COLO668 (cell line): Measurements from ENCODE around the gene PYROXD2.

Source experiments
- DNase-seq: peaks from one replicate; lab custom pipeline; 2025; ENCODE audit not compliant: unreplicated experiment; lab: John Stamatoyannopoulos, UW

The PYROXD2 gene

DNA sequence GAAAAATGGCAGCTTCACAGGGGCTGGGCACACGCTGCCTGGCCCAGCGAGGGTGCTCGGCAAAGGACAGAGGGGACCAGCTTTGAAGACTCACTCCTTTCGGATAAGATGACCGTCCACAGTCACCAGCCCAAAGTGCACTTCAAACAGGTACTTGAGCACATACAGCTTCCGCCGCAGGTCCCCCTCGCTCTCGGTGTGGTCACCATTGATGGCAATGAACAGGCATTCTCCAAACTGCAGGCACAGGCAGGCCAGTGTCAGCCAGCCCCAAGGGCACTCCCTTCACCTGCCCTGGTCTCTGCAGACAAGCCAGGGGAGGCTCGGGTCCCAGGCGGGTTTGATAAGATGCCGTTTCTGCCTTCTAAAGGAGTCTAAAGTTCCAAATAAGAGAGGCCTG, 20.2 kb upstream of the PYROXD2 start:
- DNase-seq = no peak

DNA sequence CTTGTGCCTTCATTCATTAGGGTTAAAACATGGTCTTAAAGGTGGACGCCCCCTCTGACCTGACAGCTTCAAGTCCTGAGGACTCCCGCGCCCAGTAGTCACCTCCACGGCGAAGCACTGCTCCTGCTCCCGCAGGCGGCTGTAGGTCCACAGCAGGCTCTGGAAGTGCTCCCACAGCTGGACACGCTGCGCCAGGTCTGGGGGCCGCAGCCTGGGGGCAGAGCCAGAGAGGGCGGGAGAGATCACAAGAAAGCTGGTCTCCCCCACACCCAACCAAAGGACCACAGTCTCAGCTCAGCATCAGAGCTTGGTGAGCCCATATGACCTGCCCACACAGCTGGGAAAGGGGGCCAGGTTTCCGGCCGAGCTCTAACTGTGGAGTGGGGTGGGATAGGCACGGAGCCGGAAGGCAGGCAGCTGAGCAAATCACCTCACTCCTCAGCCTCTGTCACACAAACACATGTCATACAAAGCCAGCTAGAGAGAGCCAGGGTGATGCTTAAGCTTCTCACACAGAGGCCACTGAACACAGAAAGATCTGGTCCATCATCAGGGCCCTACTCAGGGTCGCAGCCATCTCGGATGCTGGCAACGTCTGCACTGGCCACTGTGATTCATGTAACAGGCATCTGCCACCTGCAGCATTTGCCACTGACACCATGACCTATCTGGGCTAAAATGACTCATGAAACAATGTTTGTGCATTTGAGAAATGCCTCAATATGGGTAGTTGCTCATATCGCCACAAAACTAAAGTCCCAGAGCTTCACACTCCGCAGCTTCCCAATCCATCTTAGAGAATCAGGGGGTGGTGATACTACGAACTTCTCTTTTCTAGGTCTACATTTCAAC, 19.1 kb upstream of the PYROXD2 start:
- DNase-seq = no peak

DNA sequence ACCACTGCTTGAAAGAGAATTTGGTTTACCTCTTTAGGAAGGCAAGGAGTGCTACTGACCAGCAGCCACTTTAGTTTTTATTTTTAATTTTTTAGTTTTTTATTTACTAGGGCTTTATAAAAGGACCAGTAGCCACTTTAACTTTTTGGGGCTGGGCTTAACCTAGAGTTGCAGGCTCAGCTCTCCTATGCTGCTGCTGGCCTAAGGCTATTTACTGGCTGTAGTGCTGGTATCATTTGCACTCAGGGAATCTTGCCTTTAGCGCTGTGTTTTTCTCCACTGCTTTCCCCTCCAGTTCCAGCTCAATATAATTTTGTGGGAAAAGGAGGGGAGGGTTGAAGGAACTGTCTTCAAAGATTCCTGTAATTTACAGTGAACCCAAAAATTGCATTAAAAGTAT, 18.4 kb upstream of the PYROXD2 start:
- no peak for DNase-seq

DNA sequence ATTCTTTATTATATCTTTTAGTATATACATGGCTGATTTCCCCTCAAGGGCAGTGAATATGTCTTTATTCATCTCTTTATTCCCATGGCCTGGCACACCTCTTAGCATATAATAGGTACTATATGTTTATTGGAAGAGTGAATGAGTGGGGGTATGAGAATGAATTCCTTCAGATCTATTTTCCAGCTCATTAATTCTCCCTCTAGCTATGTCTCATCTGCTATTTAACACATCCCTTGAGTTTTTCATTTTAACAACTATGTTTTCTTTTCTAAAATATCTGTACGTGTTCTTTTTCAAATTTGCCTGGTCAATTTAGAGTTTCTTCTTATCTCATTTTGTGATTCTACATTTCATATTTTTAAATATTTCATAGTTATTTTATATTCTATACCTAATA, 17.3 kb upstream of the PYROXD2 start:
- DNase-seq = no peak

DNA sequence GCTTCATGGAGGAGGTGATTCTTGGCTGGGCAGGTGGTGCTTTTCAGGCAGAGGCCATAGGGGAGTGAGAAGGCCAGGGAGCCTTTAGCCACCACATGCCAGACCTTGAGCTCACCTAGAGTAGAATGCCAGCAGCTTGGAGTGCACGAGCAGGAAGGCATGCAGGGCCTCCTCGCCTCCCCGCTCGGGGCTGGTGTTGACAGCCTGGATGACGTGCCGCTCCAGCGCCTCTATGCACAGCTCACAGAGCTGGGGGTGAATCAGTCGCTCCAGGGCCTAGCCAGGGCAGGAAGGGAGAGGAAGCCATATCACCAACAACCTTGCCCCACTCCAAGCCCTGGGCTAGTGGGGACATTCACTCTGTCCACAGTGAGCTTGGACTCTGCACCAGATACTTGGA, 16.0 kb upstream of the PYROXD2 start:
- DNase-seq = no peak

DNA sequence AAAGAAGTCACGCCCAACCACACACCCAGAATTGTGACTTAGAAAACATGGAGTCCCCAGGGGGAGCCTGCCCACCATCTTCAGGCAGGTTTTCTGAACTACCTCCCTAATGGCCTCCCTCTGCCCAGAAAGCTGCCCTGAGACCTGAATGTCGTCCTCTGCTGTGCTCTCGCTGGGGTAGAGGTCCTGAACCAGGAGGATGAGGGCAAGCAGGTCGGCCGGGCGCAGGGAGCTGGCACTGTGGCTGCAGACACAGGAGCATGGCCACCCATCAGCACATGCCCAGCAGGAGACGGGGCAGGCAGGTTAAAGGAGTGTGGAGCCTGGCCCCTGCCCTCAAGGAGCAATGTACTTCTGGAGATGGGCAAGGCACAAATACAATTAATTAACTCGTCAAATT, 15.4 kb upstream of the PYROXD2 start:
- DNase-seq = no peak

DNA sequence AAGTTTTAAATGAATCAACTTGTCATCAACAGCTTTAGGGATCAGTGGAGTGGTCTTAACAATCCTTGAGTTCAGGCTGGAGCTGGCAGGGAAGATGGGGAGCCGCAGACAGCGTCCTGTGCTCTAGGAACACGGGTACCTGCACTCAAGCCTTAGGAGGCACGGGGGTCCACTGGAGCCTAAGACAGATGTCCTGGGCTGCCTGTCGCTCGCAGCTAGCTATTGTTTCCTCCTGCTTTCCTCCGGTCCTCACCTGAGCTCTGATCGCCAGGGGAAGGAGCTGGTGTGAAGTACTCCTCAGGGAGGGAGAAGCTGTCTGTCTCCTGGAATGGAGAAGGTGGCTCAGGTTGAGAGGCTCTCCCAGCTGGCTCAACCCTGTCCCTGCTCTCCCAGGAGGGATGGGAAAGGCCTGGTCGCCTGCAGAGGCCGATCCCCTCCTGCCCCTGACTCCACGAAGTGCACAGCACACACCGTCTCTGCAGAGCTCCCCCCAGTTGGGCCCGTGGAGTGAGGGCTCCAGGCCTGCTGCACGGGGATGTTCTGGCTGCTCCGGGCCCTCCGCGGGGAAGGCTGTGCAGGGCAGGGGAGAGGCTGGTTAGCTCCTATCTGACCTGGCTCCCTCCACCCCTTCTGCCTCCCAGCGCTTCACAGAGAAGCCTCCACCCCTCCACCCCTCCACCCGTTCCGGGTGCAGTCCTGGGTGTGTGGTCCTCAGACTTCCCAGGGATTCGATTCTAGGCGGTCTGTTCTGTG, 14.5 kb upstream of the PYROXD2 start:
- DNase-seq = no peak

DNA sequence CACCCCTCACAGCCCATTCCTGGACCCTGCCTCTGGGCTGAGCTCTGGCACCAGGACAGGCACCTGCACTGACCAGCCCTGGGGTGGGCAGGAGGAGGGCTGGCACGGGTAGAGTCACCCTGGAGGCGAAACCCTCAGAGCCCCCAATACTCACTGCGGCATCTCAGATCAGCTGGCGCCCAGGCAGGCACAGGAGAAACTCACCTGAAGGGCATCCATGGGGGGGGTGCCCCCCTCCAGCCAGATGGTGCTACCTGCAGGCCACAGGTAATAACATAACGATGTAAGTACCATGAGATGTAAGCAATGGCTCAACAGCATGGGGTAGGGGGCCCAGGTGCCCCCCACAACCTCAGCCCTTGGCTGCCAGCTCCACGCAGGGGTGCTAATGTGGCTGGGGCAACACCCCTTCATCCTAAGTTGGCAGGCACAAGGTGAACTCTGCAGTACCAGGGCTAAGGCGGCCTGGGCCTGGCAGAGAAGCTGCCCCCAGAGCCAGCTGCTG, 12.1 kb upstream of the PYROXD2 start:
- DNase-seq = no peak

DNA sequence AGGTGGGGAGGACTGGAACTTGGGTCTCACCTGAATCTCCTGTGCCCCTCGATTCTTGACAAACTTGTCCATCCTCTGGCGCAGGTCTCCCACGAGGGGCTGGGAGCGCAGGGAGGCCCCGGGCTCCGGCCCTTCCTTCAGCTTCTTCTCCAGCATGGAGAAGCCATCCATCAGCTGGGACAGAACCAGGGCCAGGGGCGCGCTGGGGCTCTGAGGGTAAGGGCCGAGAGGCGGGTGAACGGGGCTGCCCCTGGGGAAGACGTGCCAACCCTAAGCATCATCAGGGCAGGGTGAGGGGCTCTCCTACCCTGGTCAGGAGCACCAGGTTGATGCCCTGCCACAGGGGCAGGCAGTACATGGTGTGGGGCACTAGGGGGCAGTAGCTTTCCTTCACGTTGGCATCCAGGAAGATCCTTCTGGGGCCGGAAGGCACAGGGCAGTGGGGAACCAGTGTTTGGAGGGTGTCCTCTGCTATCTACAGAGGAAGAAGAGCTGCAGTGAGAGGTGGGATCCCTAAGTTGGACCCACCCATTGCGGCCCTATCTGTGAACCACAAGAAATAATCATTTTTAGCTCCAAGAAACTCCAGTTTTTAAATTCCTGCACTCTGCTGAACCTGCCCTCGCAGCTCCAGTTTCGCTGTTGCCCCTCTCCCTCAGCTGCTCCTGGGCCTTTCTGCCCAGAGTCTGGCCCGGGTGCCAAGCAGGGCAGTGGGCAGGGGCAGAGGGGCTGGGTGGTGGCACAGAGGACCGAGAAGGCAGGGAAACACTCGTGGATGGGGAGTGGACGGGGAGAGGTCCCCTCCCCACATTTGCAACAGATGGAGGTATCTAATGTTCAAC, 10.8 kb upstream of the PYROXD2 start:
- peak; percentile 11 for DNase-seq

DNA sequence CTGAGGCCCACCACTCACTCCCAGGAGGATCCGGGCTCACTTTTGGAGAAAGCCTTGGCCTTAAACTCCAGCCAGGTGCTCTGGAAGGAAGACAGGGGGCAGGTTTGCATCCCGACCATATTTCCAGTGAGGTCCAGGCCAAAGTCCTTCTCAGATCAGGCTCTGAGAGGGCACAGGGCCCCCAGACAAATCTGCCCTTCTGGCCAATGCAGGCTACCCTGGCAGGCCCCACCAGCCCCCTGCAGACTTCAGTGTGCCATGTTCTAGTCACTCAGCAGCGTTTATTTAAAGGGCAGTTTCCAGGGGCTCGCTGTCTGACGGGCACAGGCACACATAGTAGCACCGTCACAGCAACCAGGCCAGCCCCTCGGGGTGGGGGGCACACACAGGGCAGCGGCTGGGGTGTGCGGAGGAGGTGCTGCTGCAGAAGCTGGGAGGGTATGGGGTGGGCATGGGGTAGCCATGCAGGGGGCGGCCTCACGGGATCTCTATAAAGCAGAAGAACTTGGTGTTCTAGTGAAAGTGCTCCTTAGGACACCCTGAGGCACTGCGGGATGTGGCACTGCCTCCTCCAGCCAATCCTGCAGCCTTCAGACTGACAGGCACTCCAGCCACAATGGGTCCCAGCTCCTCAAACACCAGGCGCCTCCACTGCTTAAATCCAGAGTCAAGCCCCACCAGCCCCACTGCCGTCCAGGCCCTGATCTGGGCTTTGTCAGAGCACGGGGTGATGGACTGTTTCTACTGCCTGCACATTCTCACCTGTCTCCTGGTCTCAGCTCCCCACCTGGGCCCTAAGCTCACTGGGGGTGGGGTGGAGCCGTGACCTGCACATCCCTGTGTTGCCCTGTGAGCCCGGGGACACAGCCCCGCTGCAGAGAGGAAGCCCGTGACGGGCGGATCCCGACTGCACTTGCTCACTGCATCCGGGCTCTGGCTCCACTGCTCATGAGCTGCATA, 9.6 kb upstream of the PYROXD2 start:
- no peak for DNase-seq

DNA sequence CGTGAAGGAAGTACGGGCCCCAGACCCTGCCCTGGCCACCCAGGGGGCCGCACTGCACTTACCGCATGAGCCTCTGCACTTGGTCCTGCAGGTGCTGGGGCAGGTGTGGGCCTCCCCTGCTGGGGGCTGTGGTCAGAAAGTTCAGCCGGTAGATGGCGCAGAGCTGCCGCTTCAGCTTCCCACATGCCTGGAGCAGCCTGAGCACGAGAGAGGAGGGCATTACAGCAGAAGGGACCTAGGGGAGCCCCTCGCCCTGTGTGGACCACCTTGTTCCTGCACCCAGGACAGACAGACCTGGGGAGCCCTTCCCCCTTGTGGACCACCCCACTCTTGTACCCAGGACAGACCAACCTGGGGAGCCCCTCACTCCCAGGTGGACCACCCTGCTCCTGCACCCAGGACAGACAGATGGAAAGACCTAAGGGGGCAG, 8.7 kb upstream of the PYROXD2 start:
- DNase-seq = peak; percentile 45

DNA sequence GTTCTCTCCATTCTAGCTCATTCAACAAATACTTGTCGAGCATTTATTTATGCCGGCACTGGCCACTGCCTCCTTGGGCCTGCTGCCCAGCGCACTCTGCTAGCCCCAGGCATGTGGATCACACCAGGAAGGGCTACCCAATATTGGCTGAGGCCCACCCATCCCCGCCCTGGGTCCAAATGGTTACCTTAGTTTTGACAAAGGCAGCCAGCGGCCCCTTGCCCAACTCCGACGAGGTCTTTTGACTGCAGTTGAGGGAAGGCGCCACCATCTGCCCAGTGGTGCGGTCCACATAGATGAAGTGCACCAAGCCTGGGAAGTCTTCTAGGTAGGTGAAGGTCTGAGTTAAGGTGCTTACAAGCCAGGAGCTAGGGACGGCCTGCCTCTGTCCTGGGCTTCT, 7.2 kb upstream of the PYROXD2 start:
- DNase-seq = no peak

DNA sequence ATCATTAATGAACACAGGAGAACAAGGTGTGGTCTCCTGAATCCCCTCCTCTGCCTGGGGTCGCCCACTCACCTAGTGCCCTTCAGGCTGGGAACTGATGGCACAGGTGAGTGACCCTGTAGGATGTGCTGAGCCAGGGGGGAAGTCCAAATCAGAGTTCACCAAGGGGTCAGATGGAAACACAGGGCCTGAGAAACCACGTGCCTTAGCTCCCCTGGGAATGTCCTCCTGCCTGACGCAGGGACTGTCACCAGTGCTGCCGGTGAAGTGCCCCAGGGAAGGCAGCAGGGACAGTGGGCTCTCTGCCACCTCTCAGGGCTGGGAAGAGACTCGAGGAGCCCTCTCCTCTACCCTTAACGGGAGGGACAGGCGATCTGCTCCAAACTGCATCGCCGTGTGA, 5.8 kb upstream of the PYROXD2 start:
- no peak for DNase-seq

DNA sequence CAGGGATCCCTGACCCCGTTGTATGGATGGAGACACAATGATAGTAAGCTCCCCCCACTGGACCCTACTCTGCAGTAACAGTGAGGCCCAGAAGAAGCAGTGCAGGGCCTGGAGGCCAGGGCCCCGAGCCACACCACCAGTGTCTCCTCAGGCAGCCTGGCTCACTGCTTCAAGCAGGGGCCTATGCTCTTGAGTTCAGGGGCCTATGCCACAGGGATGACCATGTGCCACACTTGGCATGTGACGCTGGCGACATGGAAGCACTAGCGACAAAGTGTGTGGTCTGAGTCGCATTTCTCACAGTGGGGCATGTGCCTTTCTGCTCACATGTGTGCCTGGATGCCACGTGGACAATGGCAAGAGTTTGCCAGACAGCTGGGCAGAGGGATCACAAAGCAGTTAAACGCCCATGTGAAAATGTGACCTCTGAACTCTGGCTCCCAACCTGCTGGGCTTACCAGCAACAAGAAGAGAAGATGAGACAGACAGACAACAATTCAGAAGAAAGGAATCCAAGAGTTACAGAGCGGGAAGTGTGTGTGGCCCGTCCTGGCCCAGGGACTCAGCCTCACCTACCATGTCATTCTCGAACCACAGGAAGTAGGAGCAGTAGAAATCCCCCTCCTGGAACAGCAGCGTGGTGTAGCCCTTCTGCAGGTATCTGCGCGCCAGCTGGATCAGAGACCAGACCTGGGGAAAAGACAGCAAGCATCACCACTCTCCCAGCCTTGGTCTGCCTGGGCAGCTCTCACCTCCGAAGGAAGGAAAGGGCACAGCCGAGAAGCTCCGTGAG, 4.7 kb upstream of the PYROXD2 start:
- no peak for DNase-seq

DNA sequence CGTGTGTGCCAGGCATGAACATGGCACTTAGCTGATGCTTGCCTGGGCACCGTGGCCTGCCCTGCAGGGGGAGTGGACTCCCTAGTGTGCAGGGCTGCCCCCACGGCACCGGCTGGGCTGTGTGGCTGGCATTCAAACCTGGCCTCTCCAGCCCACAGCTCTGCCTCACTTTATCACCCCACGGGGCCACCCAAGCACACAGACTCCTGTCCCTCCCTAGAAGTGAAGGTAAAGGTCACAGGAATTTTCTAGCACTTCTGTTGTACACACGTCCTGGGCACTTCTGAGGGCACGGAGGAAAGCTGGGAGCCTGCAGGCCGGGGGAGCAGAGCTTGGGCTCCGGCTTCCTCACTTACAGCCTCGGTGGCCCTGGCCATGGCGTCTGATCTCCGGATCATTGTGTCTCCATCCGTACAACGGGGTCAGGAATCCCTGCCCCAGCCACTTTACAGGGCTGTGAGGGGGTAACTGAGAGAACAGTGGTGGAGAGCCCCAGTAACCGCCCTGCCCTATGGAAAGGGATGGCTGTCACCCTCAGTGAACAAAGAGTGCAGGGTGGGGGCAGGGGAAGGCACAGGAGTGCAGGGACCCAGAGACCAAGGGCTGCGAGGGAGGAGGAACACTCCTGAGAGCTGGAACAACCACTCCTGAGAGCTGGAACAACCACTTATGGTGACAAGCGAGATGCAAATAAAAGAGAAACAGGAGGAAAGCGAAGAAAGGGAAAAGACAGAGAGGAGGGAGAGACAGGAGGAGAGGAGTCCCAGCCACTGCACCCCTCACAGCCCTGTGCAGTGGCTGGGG, 3.9 kb upstream of the PYROXD2 start:
- no peak for DNase-seq

DNA sequence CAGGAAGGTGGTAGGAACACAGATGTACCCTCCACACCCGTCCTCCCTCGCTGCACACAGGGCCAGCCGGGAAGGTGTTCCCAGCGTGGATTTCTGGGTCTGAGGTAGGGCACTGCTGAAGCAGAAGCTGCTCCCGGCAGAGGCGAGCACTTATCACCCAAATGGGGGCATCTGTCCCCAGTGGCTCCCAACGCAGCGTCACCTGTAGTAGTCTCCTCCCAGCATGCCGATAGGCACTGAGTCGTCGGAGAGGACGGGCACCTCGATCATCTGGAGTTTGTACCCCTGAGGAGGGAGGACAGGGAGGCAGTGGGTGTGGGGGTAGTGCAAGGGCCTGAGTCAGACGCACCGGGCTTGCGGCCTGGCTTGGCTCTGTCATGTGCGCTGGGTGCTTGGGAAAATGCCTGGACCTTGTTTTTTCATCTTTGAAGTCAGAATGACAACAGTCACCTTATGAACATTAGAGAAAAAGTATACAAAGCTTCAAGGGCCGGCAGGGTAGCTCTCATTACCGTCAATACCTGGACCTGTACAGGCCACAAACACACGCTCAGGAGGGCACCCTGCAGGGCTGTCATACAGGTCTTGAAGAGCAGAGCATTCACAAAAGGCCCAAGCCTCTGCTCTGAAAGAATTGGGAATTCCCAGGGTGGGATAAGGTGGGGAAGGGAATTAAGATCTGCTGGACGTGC, 3.1 kb upstream of the PYROXD2 start:
- DNase-seq = no peak

DNA sequence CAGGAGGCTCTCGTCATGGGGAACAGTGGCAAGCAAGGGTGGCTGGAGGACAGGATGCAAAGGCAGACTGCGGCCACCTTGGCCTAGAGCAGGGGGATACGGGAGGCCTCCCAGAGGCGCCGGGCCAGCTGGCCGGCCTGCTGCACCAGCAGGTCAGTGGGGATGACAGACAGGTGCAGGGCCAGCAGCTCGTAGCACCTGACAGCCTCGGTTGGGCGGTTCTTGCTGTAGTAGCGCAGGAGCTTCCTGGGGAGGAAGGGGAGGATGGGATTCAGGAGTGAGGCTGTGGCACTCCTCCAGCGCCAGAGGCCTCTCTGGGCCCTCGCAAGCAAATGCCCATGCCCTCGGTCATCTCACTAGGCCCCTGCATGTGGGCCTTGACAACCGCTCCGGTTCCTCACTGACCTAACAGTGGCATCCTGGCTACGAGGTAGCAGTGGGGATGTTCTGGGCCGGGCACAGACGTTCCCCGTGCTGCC, 2.5 kb upstream of the PYROXD2 start:
- no peak for DNase-seq
